Breast epithelium (tissue), 4 donors: ENCODE results near the gene ERC1. TPM values are rescaled to one million over a fixed set of nuclear protein-coding genes. Genes with fewer than 3 reads are reported as not detected.

Experiments used
- DNase-seq, 2 donors: peaks; one replicate each; pipeline ENCODE4 v3.0.0-alpha.2; 2019; ENCODE audit warnings: low spot score in 2 of 2
- H3K27ac ChIP-seq, 2 donors: fragments of 200-600 bp; sonication (generic) in 1 of 2; one replicate each; pipeline ENCODE4 v1.5.1; 2016 to 2019; ENCODE audit warnings: mild to moderate bottlenecking in 1 of 2
- H3K27me3 ChIP-seq, 2 donors: fragments of 200-600 bp; sonication (generic) in 1 of 2; one replicate each; pipeline versions ENCODE4 v1.5.1 to v1.6.0; 2017 to 2019; ENCODE audit warnings: control low read depth in 1 of 2, mild to moderate bottlenecking in 1 of 2
- H3K36me3 ChIP-seq: fragments of 200-600 bp; one replicate; pipeline ENCODE4 v1.5.1; 2019
- H3K4me1 ChIP-seq, 2 donors: fragments of 200-600 bp; sonication (generic); one replicate each; pipeline ENCODE4 v1.5.1; 2016 to 2019; ENCODE audit warnings: control low read depth in 1 of 2
- H3K4me3 ChIP-seq, 3 donors: fragments of 200-600 bp; sonication (generic); 1 replicate in 2 of 3; 2 replicates in 1 of 3; pipeline ENCODE4 v1.5.1; 2016 to 2019; ENCODE audit warnings: mild to moderate bottlenecking in 3 of 3, moderate library complexity in 2 of 3
- H3K9me3 ChIP-seq, 2 donors: fragments of 200-600 bp; sonication (generic) in 1 of 2; one replicate each; pipeline ENCODE4 v1.5.1; 2016 to 2019; ENCODE audit warnings: control low read depth in 1 of 2
- CTCF ChIP-seq, 3 donors: fragments of 450-650 bp; IDR thresholded peaks; one replicate each; pipeline ENCODE4 v1.5.1; 2016 to 2017; ENCODE audit warnings: antibody characterized with exemption in 3 of 3, mild to moderate bottlenecking in 3 of 3, moderate library complexity in 3 of 3
- POLR2A ChIP-seq: fragments of 450-650 bp; IDR thresholded peaks from one replicate; pipeline ENCODE4 v1.6.1; 2016; ENCODE audit warnings: antibody characterized with exemption, mild to moderate bottlenecking, moderate library complexity
- POLR2AphosphoS5 ChIP-seq, 3 donors: sonication (generic); formaldehyde crosslinking; IDR thresholded peaks; one replicate each; pipeline ENCODE4 v1.6.1; 2017; ENCODE audit warnings: antibody characterized with exemption in 3 of 3
- intact Hi-C: fragments of 100-400 bp; cut with DNase I; formaldehyde crosslinking; loops from one replicate; pipeline ENCODE4 v1.15.1; 2023; ENCODE audit warnings: low total_unique reads
- total RNA-seq, 3 donors: library from RNA; depleted of rRNA; stranded (reverse); fragments of >200 nt; gene quantifications; one replicate each; pipeline ENCODE4 v1.1.0, GENCODE V29; 2016

The ERC1 gene
- total RNA-seq, 3 donors from 2014 or later = 47.4 to 63.4 (median 52.8) TPM

GRCh38 chr12:1360441-1361210 is 369.6 kb downstream of the ERC1 start:
- intact Hi-C loops = no loop called here
- H3K9me3 ChIP-seq = no peaks in the 10 kb centered on the region
- no peak for TF ChIP-seq CTCF (IDR thresholded peaks at IDR 0.05)
- no peak for TF ChIP-seq POLR2A
- no peak for TF ChIP-seq POLR2AphosphoS5 (IDR thresholded peaks at IDR 0.05)
- no peak overlapping the region for H3K27ac ChIP-seq
- H3K4me1 ChIP-seq = no peaks in the 10 kb centered on the region
- DNase-seq = no peak
- H3K36me3 ChIP-seq = no peaks in the 10 kb centered on the region
- no peak overlapping the region for H3K4me3 ChIP-seq
- no peaks in the 10 kb centered on the region for H3K27me3 ChIP-seq

GRCh38 chr12:1362143-1362662 is 371.2 kb downstream of the ERC1 start:
- intact Hi-C loops = no loop called here

GRCh38 chr12:1365703-1366102 is 374.7 kb downstream of the ERC1 start:
- TF ChIP-seq CTCF (IDR thresholded peaks at IDR 0.05) = no peak
- no peak for TF ChIP-seq POLR2AphosphoS5 (IDR thresholded peaks at IDR 0.05)
- TF ChIP-seq POLR2A = no peak
- Histone ChIP-seq H3K36me3 (no peaks in the 10 kb centered on the region), H3K9me3 (no peaks in the 10 kb centered on the region), H3K4me3 (no peak overlapping the region), H3K27ac (no peak overlapping the region), H3K27me3 (no peaks in the 10 kb centered on the region), H3K4me1 (no peaks in the 10 kb centered on the region)
- DNase-seq = no peak
- intact Hi-C loops = no loop called here

More at GRCh38 chr12:1362143-1362662, 371.2 kb downstream of the ERC1 start:
- no peaks in the 10 kb centered on the region for H3K36me3 ChIP-seq
- H3K27me3 ChIP-seq = no peaks in the 10 kb centered on the region
- no peak for DNase-seq
- no peak overlapping the region for H3K27ac ChIP-seq
- no peak overlapping the region for H3K4me3 ChIP-seq
- no peak for TF ChIP-seq POLR2AphosphoS5 (IDR thresholded peaks at IDR 0.05)
- TF ChIP-seq POLR2A = no peak
- H3K9me3 ChIP-seq = no peaks in the 10 kb centered on the region
- H3K4me1 ChIP-seq = no peaks in the 10 kb centered on the region

- no peak for DNase-seq
- Histone ChIP-seq H3K4me3 (no peak overlapping the region), H3K27me3 (no peaks in the 10 kb centered on the region), H3K27ac (no peak overlapping the region), H3K9me3 (no peaks in the 10 kb centered on the region), H3K36me3 (no peaks in the 10 kb centered on the region), H3K4me1 (no peaks in the 10 kb centered on the region)
- intact Hi-C loops = no loop called here
- TF ChIP-seq POLR2A (no peak), CTCF (IDR thresholded peaks at IDR 0.05) (no peak), POLR2AphosphoS5 (IDR thresholded peaks at IDR 0.05) (no peak)
These were observed 376.6 kb downstream of the ERC1 start for GRCh38 chr12:1367331-1368291.

- H3K4me3 ChIP-seq = no peak overlapping the region
- DNase-seq = no peak
- no peak overlapping the region for H3K27ac ChIP-seq
- no peaks in the 10 kb centered on the region for H3K36me3 ChIP-seq
- no peaks in the 10 kb centered on the region for H3K27me3 ChIP-seq
- H3K4me1 ChIP-seq = no peaks in the 10 kb centered on the region
- intact Hi-C loops = no loop called here
- TF ChIP-seq POLR2A (no peak), CTCF (IDR thresholded peaks at IDR 0.05) (no peak), POLR2AphosphoS5 (IDR thresholded peaks at IDR 0.05) (no peak)
- H3K9me3 ChIP-seq = no peaks in the 10 kb centered on the region
These were observed 378.4 kb downstream of the ERC1 start for GRCh38 chr12:1369460-1369859.
